ENCODE measurements around the gene FAM163A.

FAM163A gene

GRCh38 chr1:179856296-179856695 is 113.2 kb downstream of the FAM163A start:
- DNase-seq (ENCODE audit: low spot score), result no peak

- DNase-seq (ENCODE audit: low spot score), result no peak
These were observed 113.9 kb downstream of the FAM163A start for GRCh38 chr1:179857009-179857408.

DNA sequence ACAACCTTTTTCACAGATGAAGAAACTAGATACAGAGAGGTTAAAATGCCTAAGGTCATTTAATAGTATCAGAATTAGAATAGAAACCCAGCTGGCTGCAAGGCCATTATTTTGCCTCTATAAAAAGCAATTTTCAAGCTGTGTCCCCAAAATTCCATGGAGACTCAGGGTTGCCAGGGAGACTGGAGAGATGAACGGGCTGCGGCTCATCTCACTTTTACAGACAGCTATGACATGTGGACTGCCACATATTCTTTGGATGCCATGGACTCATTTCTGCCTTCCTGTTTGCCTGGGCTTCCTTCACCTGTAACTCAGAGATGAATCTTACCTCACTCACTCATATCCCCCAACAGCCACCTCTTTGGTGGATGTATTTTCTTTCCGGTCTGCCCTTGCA is 117.6 kb downstream of the FAM163A start:
- DNase-seq (ENCODE audit: low spot score), result no peak

GRCh38 chr1:179865377-179865776 is 122.3 kb downstream of the FAM163A start:
- no peak for DNase-seq (ENCODE audit: low spot score)

Data from LoVo (cell line).